K562 (cell line): Measurements from ENCODE around the gene RAB4B. TPM values are rescaled to one million over a fixed set of nuclear protein-coding genes. Genes with fewer than 3 reads are reported as not detected.

Experiments
- BCLAF1 ChIP-seq, 2 experiments: fragments of 450-650 bp in 1 of 2; IDR thresholded peaks; 2 replicates each; pipeline ENCODE4 v1.6.1; 2011 to 2017; ENCODE audit warnings: low read depth in 2 of 2, antibody characterized with exemption in 1 of 2, borderline replicate concordance in 1 of 2, low read length in 1 of 2, mild to moderate bottlenecking in 1 of 2, mixed read lengths in 1 of 2; ENCODE audit not compliant: control insufficient read depth in 1 of 2
- FOXP1 ChIP-seq: sonication (generic); formaldehyde crosslinking; IDR thresholded peaks from 2 replicates; pipeline ENCODE4 v1.8.0; 2022; ENCODE audit warnings: mild to moderate bottlenecking, missing genetic modification reagents
- GTF2E2 ChIP-seq: fragments of 200-800 bp; sonication (Bioruptor generic); IDR thresholded peaks from 2 replicates; pipeline ENCODE4 v1.6.1; 2016; ENCODE audit warnings: missing genetic modification characterization, missing compliant biosample characterization
- MECOM ChIP-seq: fragments of 250-450 bp; sonication (Bioruptor Pico); IDR thresholded peaks from 2 replicates; pipeline ENCODE4 v1.8.0; 2022; ENCODE audit warnings: inconsistent platforms
- POLR2G ChIP-seq: fragments of 200-400 bp; formaldehyde crosslinking; IDR thresholded peaks from 2 replicates; pipeline ENCODE4 v1.6.1; 2017; ENCODE audit warnings: low read depth, mild to moderate bottlenecking, antibody characterized with exemption, low read length, moderate library complexity
- RBM25 ChIP-seq: fragments of 200-400 bp; formaldehyde crosslinking; IDR thresholded peaks from 2 replicates; pipeline ENCODE4 v1.6.1; 2018; ENCODE audit warnings: low read length, low read depth, moderate library complexity; ENCODE audit not compliant: severe bottlenecking
- SMARCA5 ChIP-seq: fragments of 450-650 bp; IDR thresholded peaks from 2 replicates; pipeline ENCODE4 v1.6.1; 2016
- XRCC5 ChIP-seq: fragments of 200-400 bp; formaldehyde crosslinking; IDR thresholded peaks from 2 replicates; pipeline ENCODE4 v1.6.1; 2017; ENCODE audit warnings: low read depth, mild to moderate bottlenecking, low read length
- YBX1 ChIP-seq: fragments of 450-650 bp; IDR thresholded peaks from 2 replicates; pipeline ENCODE4 v1.7.1; 2016; ENCODE audit warnings: mild to moderate bottlenecking
- polyA plus RNA-seq, 8 experiments: library from polyadenylated mRNA; depleted of rRNA in 4 of 8; stranded (reverse) in 5 of 8; unstranded in 3 of 8; fragments of >200 nt; fragmentation: Nextera tagmentation in 2 of 8; fragmentation: Illumina TruSeq in 1 of 8; extraction: Ambion mirVana in 2 of 8; extraction: Trizol in 1 of 8; gene quantifications; 2 replicates each; pipeline versions ENCODE4 v1.2.1 to v1.2.3, GENCODE V29; 2011 to 2014; ENCODE audit warnings: inconsistent platforms in 1 of 8, missing spikeins in 1 of 8
- total RNA-seq, 7 experiments: library from RNA; depleted of rRNA in 6 of 7; stranded (reverse); fragments of >200 nt in 6 of 7; fragmentation: Illumina TruSeq in 2 of 7; extraction: Trizol in 2 of 7; gene quantifications; 2 replicates each; pipeline versions ENCODE4 v1.2.1 to v1.2.3, GENCODE V29; 2011 to 2021; ENCODE audit warnings: low replicate concordance in 1 of 7

Gene RAB4B
- total and polyA plus RNA-seq, 9 of the 15 experiments (the other 6 are each of a cell fraction or from before 2014, with no cell fraction given), result 0.28 to 20.4 (median 9.0) TPM

- TF ChIP-seq RBM25 (peak; percentile 25), SMARCA5 (0 out of 2 replicates have a peak, but pooled peaks have one; percentile 49), XRCC5 (0 out of 2 replicates have a peak, but pooled peaks have one; percentile 8), GTF2E2 (tag) (0 out of 2 replicates have a peak, but pooled peaks have one; percentile 11), YBX1 (no peak), BCLAF1 (IDR thresholded peaks at IDR 0.05; ENCODE audit: borderline replicate concordance in 1 of 2, control insufficient read depth in 1 of 2, low read depth in 2 of 2, low read length in 1 of 2) (0 out of 4 replicates have a peak, but pooled peaks of 1 of the 2 experiments have one; percentile 42), FOXP1 (CRISPR knock-in tag) (no peak), MECOM (CRISPR knock-in tag) (no peak), POLR2G (no peak)
Observed at GRCh38 chr19:40752257-40752781, 25.7 kb upstream of the RAB4B start (continued).
